ENCODE data around the gene FSD1. TPM values are rescaled to one million over a fixed set of nuclear protein-coding genes. Genes with fewer than 3 reads are reported as not detected.

The FSD1 gene
- total RNA-seq, 4 donors from 2014 or later = not detected

DNA sequence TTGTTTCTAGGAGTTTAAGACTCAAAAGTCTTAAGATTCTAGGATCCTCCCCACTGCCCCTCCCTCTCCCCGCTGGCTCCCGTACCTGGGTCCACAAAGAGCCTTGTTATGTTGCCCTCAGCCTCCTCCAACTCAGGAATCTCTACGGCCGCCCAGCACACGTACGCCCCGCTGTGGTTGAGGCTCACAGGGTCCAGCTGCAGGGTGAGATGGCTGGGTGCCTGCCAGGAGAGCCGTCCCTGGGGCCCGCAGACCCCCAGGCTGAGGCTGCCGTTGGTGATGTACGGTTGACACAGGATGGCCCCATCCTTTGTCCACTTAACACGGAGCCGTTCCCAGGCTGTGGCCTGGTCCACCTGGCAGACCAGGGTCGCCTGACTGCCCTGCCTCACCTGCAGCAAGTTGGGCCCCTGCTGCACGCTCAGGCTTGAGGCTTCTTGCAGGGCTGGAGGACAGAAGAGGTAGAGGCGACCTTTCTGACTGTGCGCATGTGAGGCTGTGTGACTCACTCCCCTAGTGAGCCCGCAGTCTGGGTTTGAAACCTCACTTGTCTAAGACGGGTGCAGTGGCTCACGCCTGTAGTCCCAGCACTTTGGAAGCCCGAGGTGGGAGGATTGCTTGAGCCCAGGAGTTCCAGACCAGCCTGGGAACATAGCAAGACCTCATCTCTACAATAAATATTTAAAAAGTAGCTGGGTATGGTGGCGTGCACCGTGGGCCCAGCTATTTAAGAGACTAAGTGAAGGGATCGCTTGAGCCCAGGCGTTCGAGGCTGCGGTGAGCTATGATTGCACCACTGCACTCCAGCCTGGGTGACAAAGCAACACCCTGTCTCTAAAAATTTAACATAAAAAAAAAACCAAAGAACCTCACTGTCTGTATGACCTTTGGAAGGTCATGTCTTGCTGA lies 6.2 kb upstream of the FSD1 start:
- Histone ChIP-seq H3K9me3 (no peaks in the 10 kb centered on the region), H3K4me3 (no peak overlapping the region), H3K36me3 (no peaks in the 10 kb centered on the region), H3K4me1 (no peaks in the 10 kb centered on the region), H3K27ac (no peak overlapping the region), H3K27me3 (peaks cover 11 to 15% (median 12%) of the 10 kb centered on the region in 3 donors)
- no peak for ATAC-seq
- in situ Hi-C loops (cut with MboI; ENCODE audit: low sequenced_read_pairs in 4 of 4) = no loop called here
- DNase-seq = no peak
- TF ChIP-seq, protein P1, sequence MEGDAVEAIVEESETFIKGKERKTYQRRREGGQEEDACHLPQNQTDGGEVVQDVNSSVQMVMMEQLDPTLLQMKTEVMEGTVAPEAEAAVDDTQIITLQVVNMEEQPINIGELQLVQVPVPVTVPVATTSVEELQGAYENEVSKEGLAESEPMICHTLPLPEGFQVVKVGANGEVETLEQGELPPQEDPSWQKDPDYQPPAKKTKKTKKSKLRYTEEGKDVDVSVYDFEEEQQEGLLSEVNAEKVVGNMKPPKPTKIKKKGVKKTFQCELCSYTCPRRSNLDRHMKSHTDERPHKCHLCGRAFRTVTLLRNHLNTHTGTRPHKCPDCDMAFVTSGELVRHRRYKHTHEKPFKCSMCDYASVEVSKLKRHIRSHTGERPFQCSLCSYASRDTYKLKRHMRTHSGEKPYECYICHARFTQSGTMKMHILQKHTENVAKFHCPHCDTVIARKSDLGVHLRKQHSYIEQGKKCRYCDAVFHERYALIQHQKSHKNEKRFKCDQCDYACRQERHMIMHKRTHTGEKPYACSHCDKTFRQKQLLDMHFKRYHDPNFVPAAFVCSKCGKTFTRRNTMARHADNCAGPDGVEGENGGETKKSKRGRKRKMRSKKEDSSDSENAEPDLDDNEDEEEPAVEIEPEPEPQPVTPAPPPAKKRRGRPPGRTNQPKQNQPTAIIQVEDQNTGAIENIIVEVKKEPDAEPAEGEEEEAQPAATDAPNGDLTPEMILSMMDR (IDR thresholded peaks at IDR 0.05 in 4 of 5, conservative IDR thresholded peaks at IDR 0.05 in 1 of 5) = no peak
- TF ChIP-seq POLR2A (IDR thresholded peaks at IDR 0.05) = no peak
- intact Hi-C loops (cut with DNase I; ENCODE audit: low total_unique reads) = no loop called here

DNA sequence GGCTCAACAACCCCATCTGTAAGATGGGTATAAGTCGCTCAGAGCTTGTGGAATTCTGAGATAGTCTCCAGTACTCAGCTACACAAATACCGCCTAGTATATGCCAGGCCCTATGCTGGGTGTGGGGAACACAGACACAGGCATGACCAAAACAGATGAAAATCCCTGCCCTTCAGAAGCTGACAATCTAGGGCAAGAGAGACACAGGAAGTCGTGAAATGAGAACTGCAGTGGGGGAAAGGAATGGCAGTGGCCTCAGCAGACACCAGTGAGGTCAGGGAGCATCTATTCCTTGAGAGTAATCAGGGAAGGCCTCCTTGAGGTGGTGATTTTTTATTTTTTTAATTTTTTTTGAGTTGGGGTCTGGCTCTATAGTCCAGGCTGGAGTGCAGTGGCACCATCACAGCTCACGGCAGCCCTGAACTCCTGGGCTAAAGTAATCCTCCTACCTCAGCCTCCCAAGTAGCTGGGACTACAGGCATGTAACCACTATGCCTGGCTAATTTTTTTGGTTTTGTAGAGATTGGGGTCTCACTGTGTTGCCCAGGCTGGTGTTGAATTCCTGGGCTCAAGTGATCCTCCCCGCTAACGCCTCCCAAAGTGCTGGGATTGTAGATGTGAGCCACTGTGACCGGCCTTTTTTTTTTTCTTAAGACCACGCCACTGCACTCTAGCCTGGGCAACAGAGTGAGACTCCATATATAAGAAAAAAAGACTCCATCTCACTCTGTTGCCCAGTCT lies 5.4 kb upstream of the FSD1 start:
- no peak for ATAC-seq
- DNase-seq = no peak
- intact Hi-C loops (cut with DNase I; ENCODE audit: low total_unique reads) = no loop called here
- TF ChIP-seq POLR2A (IDR thresholded peaks at IDR 0.05) = no peak
- TF ChIP-seq, protein P1 (IDR thresholded peaks at IDR 0.05 in 4 of 5, conservative IDR thresholded peaks at IDR 0.05 in 1 of 5) = no peak
- Histone ChIP-seq H3K36me3 (no peaks in the 10 kb centered on the region), H3K27me3 (peaks cover 12 to 19% (median 13%) of the 10 kb centered on the region in 3 donors), H3K4me1 (no peaks in the 10 kb centered on the region), H3K4me3 (no peak overlapping the region), H3K9me3 (no peaks in the 10 kb centered on the region), H3K27ac (no peak overlapping the region)
- in situ Hi-C loops (cut with MboI; ENCODE audit: low sequenced_read_pairs in 4 of 4) = no loop called here

DNA sequence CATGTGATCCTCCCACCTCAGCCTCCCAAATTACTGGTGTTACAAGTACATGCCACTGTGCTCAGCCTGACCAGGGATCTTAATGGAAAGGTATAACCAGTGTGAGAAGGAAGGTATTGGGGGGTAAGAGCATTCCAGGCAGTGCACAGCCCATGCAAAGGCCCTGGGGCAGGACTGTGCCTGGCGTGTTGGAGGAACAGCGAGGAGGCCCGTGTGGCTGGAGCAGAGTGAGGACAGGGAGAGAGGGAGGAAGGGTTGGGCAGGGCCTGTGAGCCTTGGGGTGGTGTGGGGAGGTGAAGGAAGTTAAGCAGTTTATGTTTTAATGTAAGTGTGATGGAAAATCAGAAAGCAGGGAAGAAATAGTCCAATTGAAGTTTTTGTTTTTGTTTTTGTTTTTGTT lies 3.8 kb upstream of the FSD1 start:
- TF ChIP-seq, protein P1 (IDR thresholded peaks at IDR 0.05 in 4 of 5, conservative IDR thresholded peaks at IDR 0.05 in 1 of 5) = no peak
- no peak for TF ChIP-seq POLR2A (IDR thresholded peaks at IDR 0.05)
- Histone ChIP-seq H3K4me3 (no peak overlapping the region), H3K27ac (no peak overlapping the region), H3K36me3 (no peaks in the 10 kb centered on the region), H3K27me3 (peaks cover 20 to 34% (median 22%) of the 10 kb centered on the region in 3 donors), H3K9me3 (no peaks in the 10 kb centered on the region), H3K4me1 (no peaks in the 10 kb centered on the region)
- DNase-seq (no peak), ATAC-seq (no peak)
- in situ Hi-C loops (cut with MboI; ENCODE audit: low sequenced_read_pairs in 4 of 4) (no loop called here), intact Hi-C loops (cut with DNase I; ENCODE audit: low total_unique reads) (no loop called here)

DNA sequence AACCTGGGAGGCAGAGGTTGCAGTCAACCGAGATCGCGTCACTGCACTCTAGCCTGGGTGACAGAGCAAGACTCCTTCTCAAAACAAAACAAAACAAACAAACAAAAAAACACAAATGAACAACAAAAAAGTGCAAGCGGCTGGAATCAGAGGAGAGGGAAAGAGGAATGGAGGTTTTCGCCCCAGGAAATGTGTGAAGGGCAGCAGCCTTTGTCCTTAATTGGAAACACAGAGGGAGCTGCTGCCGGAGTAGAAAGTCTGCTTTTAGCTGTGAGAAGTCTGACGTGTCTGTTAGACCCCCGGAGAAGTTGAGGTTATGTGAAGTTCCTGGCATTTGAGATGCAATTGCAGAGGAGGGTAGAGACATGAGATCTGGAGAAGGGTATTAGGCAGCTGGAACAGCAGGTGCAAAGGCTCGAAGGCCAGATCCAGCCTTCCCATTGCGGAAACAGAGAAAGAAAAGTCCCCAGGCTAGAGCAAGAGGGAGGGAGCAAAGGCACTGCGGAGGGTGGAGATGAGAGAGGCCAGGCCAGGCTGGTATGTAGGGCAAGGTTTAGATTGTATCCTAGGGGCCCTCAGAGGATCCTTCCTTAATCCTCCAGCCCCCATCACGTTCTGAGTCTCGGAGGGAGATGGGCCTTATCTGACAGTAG lies 2.7 kb upstream of the FSD1 start:
- H3K9me3 ChIP-seq = no peaks in the 10 kb centered on the region

More for the DNA sequence above, 2.7 kb upstream of the FSD1 start:
- in situ Hi-C loops (cut with MboI; ENCODE audit: low sequenced_read_pairs in 4 of 4) = no loop called here
- TF ChIP-seq POLR2A (IDR thresholded peaks at IDR 0.05) = no peak
- TF ChIP-seq, protein P1 (IDR thresholded peaks at IDR 0.05 in 4 of 5, conservative IDR thresholded peaks at IDR 0.05 in 1 of 5) = no peak
- ATAC-seq (no peak), DNase-seq (no peak)
- Histone ChIP-seq H3K27ac (no peak overlapping the region), H3K27me3 (peaks cover 12 to 25% (median 16%) of the 10 kb centered on the region in 3 donors), H3K36me3 (no peaks in the 10 kb centered on the region), H3K4me3 (no peak overlapping the region), H3K4me1 (no peaks in the 10 kb centered on the region)
- intact Hi-C loops (cut with DNase I; ENCODE audit: low total_unique reads) = no loop called here
